Kidney (tissue), 14 donors: ENCODE data around the gene XRCC4. TPM values are rescaled to one million over a fixed set of nuclear protein-coding genes. Genes with fewer than 3 reads are reported as not detected.

ENCODE experiments used
- DNase-seq, 5 donors: peaks; one replicate each; pipeline ENCODE4 v3.0.0-alpha.2; 2013 to 2020
- FAIRE-seq: peaks from 2 replicates; lab custom pipeline; 2012; peaks lifted over from hg19 to GRCh38; lab: Jason Lieb, UNC
- H3K27ac ChIP-seq, 2 donors: one replicate each; pipeline ENCODE4 v1.7.0; 2013; ENCODE audit warnings: low read depth in 2 of 2, low read length in 2 of 2, inconsistent platforms in 1 of 2
- H3K27me3 ChIP-seq: one replicate; pipeline ENCODE4 v1.7.1; 2013; ENCODE audit warnings: low read length, inconsistent platforms; ENCODE audit not compliant: control insufficient read depth, insufficient read depth
- H3K36me3 ChIP-seq, 3 donors: one replicate each; pipeline versions ENCODE4 v1.7.0 to v1.7.1; 2013; ENCODE audit warnings: low read length in 3 of 3, control low read depth in 1 of 3, inconsistent platforms in 1 of 3; ENCODE audit not compliant: insufficient read depth in 3 of 3, control insufficient read depth in 2 of 3
- H3K4me1 ChIP-seq, 3 donors: one replicate each; pipeline versions ENCODE4 v1.7.0 to v1.7.1; 2013; ENCODE audit warnings: low read length in 3 of 3, inconsistent platforms in 1 of 3, low read depth in 1 of 3; ENCODE audit not compliant: control insufficient read depth in 2 of 3, insufficient read depth in 2 of 3
- H3K4me3 ChIP-seq, 3 donors: one replicate each; pipeline versions ENCODE4 v1.7.0 to v1.8.1; 2013; ENCODE audit warnings: low read length in 3 of 3, control low read depth in 1 of 3, inconsistent platforms in 1 of 3
- H3K9ac ChIP-seq, 3 donors: one replicate each; pipeline versions ENCODE4 v1.7.0 to v1.7.1; 2013; ENCODE audit warnings: low read length in 3 of 3, control low read depth in 1 of 3, inconsistent platforms in 1 of 3
- H3K9me3 ChIP-seq, 3 donors: one replicate each; pipeline versions ENCODE4 v1.7.0 to v1.7.1; 2013; ENCODE audit warnings: low read length in 3 of 3, control low read depth in 1 of 3, inconsistent platforms in 1 of 3; ENCODE audit not compliant: control insufficient read depth in 2 of 3, insufficient read depth in 1 of 3
- CTCF ChIP-seq: IDR thresholded peaks from 3 replicates; pipeline ENCODE4 v1.5.1; 2012; ENCODE audit warnings: mild to moderate bottlenecking, moderate library complexity, borderline replicate concordance; ENCODE audit not compliant: insufficient read depth; ENCODE audit errors: extremely low read depth
- intact Hi-C: fragments of 100-400 bp; cut with DNase I; formaldehyde crosslinking; loops from one replicate; pipeline ENCODE4 v1.11.1; 2022
- polyA plus RNA-seq: library from polyadenylated mRNA; stranded (reverse); fragments of 350-450 nt; fragmentation: Illumina TruSeq; extraction: RNeasy Lipid Tissue Mini Kit (QIAGEN cat#74804); gene quantifications from one replicate; pipeline ENCODE4 v1.2.3, GENCODE V29; 2014; ENCODE audit warnings: low read depth, low replicate concordance; ENCODE audit not compliant: insufficient read depth
- total RNA-seq: library from RNA; stranded (reverse); fragmentation: NEBNext Ultra II Directional; extraction: Animal tissue kit (Norgen Biotek cat#: 25700); gene quantifications from one replicate; pipeline ENCODE4 v1.2.1, GENCODE V29; 2021
- donor health status: control.
- donor health status: control.
- donor health status: control.
- donor health status: control.
- donor health status: control.
- donor health status: DM: yes; HTN: yes; CAD: no.
- donor health status: Normal renal cell carcinoma (clear cell type).

Gene XRCC4
- total and polyA plus RNA-seq, 2 donors from 2014 or later, result 8.5 to 9.4 TPM

DNA sequence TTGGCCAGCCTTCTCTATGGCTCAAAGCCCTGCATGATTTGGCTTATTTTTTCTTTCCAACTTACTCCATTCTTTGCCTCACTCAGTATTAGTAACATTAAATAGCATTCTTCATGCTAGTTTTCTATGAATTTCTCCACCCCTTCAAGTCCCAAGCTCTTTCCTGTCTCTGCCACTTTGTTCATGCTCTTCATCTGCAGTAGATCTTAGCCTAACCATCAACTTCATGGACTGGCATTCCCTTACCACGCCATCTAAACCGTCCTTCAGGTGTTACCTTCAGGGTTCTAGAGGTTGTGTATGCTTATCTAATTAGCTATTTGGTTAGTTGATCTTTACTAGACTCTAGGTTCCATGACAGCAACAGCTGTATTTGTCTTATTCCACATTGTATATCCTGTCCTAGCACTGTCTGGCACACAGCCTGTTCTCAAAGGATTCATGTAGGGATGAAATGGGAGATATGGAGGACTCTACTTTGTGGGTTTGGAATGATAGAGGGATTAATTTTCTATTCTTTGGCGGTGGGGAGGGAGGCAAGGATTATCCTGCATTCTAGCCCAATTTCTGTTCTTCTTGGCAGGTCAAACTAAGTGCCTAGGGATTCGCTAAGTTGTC lies 26.5 kb upstream of the XRCC4 start:
- DNase-seq, result no peak
- FAIRE-seq, result no peak
- no peak for TF ChIP-seq CTCF
- Histone ChIP-seq H3K27ac (no peak overlapping the region), H3K9ac (no peak overlapping the region), H3K36me3 (no peaks in the 10 kb centered on the region), H3K27me3 (no peaks in the 10 kb centered on the region), H3K4me3 (no peak overlapping the region), H3K4me1 (no peaks in the 10 kb centered on the region), H3K9me3 (no peaks in the 10 kb centered on the region)
- intact Hi-C loops, result no loop called here

DNA sequence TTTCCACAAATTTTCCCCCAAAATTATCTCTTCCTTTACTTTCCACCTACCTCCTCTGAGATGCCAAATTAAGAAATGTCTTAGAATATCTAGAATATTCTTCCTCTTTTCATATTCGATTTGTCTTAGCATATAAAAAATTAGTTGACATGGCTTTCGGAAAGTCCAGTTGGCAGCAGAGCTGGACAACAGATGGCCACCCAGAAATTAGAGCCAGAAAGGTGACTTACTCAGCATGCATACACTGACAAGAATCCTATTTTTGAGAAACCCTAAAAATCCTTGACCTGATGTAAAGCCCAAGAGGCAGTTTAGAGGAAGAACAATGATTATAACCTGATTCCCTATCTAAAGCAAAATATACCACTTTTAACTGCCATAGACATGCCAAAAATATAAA lies 22.2 kb upstream of the XRCC4 start:
- H3K27ac ChIP-seq, result no peak overlapping the region
- H3K4me1 ChIP-seq, result peaks cover 0 to 3% (median 0%) of the 10 kb centered on the region in 3 donors
- H3K9ac ChIP-seq, result no peak overlapping the region
- DNase-seq (no peak), FAIRE-seq (no peak)
- intact Hi-C loops, result no loop called here
- H3K4me3 ChIP-seq, result no peak overlapping the region
- no peaks in the 10 kb centered on the region for H3K36me3 ChIP-seq
- no peak for TF ChIP-seq CTCF
- H3K9me3 ChIP-seq, result no peaks in the 10 kb centered on the region
- H3K27me3 ChIP-seq, result no peaks in the 10 kb centered on the region

DNA sequence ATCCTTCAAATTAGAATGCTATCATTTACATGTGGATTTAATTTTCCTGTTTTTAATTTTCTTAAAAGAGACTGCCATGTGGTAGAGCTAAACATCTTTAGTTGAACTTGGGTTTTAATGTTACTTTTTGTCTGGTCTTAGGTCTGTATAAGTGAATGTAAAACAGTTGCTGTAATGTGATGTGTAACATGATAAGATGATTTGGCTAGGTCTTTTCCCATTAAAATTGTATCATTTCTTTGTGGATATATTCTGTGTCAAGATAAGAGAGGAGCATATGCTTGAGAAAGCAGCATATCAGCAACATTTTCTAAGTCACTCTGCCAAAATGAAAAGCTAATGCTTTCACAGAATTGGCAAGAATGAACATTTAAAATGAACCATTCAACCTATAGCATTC lies 18.6 kb upstream of the XRCC4 start:
- no peaks in the 10 kb centered on the region for H3K36me3 ChIP-seq
- TF ChIP-seq CTCF, result no peak
- intact Hi-C loops, result no loop called here
- H3K4me1 ChIP-seq, result peaks cover 0 to 3% (median 0%) of the 10 kb centered on the region in 3 donors
- H3K27ac ChIP-seq, result no peak overlapping the region
- no peaks in the 10 kb centered on the region for H3K27me3 ChIP-seq
- FAIRE-seq, result no peak
- no peaks in the 10 kb centered on the region for H3K9me3 ChIP-seq
- no peak overlapping the region for H3K4me3 ChIP-seq
- no peak overlapping the region for H3K9ac ChIP-seq
- DNase-seq, result peak in 1 of 5 donors; percentile 33

GRCh38 chr5:83059341-83059740 lies 18.0 kb upstream of the XRCC4 start:
- TF ChIP-seq CTCF, result no peak
- no peak overlapping the region for H3K27ac ChIP-seq
- no peak overlapping the region for H3K4me3 ChIP-seq
- FAIRE-seq (no peak), DNase-seq (no peak)
- H3K4me1 ChIP-seq, result peaks cover 0 to 3% (median 0%) of the 10 kb centered on the region in 3 donors
- no peaks in the 10 kb centered on the region for H3K9me3 ChIP-seq
- H3K27me3 ChIP-seq, result no peaks in the 10 kb centered on the region
- no peak overlapping the region for H3K9ac ChIP-seq
- intact Hi-C loops, result no loop called here
- H3K36me3 ChIP-seq, result peaks cover 0 to 4% (median under 1%) of the 10 kb centered on the region in 3 donors
